Effector memory CD8-positive, alpha-beta T cell (primary cell): ENCODE results near the gene DGKA.
A peak's percentile ranks its signal among the peaks of the same experiment; 100 is the strongest.
"Not testable (repeated sequence)": the region's sequence is repeated elsewhere in the genome, so short reads cannot be mapped to it uniquely, and the experiment has no call there.

Source experiments
- ATAC-seq: fragments of 150-1000 bp; cut with Tn5 transposase; replicated peaks from 2 replicates; pipeline ENCODE4 v1.10.0; 2021; ENCODE audit warnings: mild to moderate bottlenecking, moderate library complexity
- DNase-seq, 3 experiments: peaks; one replicate each; pipeline ENCODE4 v3.0.0; 2021
- H3K27ac Mint-ChIP-seq, 2 donors: one replicate each; pipeline ENCODE4 v1.8.0; 2022; ENCODE audit warnings: mild to moderate bottlenecking in 2 of 2, mixed read lengths in 2 of 2, moderate library complexity in 2 of 2
- H3K27me3 Mint-ChIP-seq, 2 donors: one replicate each; pipeline ENCODE4 v1.8.0; 2022; ENCODE audit warnings: mixed read lengths in 2 of 2
- H3K36me3 Mint-ChIP-seq: one replicate; pipeline ENCODE4 v1.8.0; 2022; ENCODE audit warnings: mild to moderate bottlenecking, moderate library complexity, mixed read lengths; ENCODE audit not compliant: insufficient read depth
- H3K4me1 Mint-ChIP-seq, 2 donors: one replicate each; pipeline ENCODE4 v1.8.0; 2022; ENCODE audit warnings: low read depth in 2 of 2, mixed read lengths in 2 of 2
- H3K4me3 Mint-ChIP-seq, 2 donors: one replicate each; pipeline ENCODE4 v1.8.0; 2022; ENCODE audit warnings: mild to moderate bottlenecking in 2 of 2, mixed read lengths in 2 of 2, moderate library complexity in 2 of 2
- H3K9me3 Mint-ChIP-seq, 2 donors: one replicate each; pipeline ENCODE4 v1.8.0; 2022; ENCODE audit warnings: mixed read lengths in 2 of 2

Gene DGKA

GRCh38 chr12:55982319-55982936, 51.5 kb downstream of the DGKA start:
- peaks cover 10 to 30% of the 10 kb centered on the region in 2 donors for H3K4me1 Mint-ChIP-seq
- no peaks in the 10 kb centered on the region for H3K9me3 Mint-ChIP-seq
- no peak for DNase-seq
- ATAC-seq, result no peak
- H3K27me3 Mint-ChIP-seq, result no peaks in the 10 kb centered on the region
- no peak overlapping the region for H3K27ac Mint-ChIP-seq
- H3K36me3 Mint-ChIP-seq, result peaks cover 44% of the 10 kb centered on the region
- H3K4me3 Mint-ChIP-seq, result no peak overlapping the region

- Mint-ChIP-seq H3K9me3 (no peaks in the 10 kb centered on the region), H3K4me3 (no peak overlapping the region), H3K27ac (no peak overlapping the region), H3K36me3 (peaks cover 52% of the 10 kb centered on the region), H3K4me1 (peaks cover 6 to 23% of the 10 kb centered on the region in 2 donors), H3K27me3 (no peaks in the 10 kb centered on the region)
- ATAC-seq (no peak), DNase-seq (no peak)
Observed at GRCh38 chr12:55983232-55983842, 52.4 kb downstream of the DGKA start.

GRCh38 chr12:55984861-55985260, 53.9 kb downstream of the DGKA start:
- Mint-ChIP-seq H3K4me1 (peaks cover 2 to 13% of the 10 kb centered on the region in 2 donors), H3K27ac (no peak overlapping the region), H3K4me3 (no peak overlapping the region), H3K27me3 (no peaks in the 10 kb centered on the region), H3K36me3 (peaks cover 64% of the 10 kb centered on the region), H3K9me3 (no peaks in the 10 kb centered on the region)
- no peak for ATAC-seq
- no peak for DNase-seq

- Mint-ChIP-seq H3K4me1 (peaks cover 2 to 10% of the 10 kb centered on the region in 2 donors), H3K36me3 (peaks cover 66% of the 10 kb centered on the region), H3K9me3 (no peaks in the 10 kb centered on the region), H3K4me3 (no peak overlapping the region), H3K27me3 (no peaks in the 10 kb centered on the region), H3K27ac (no peak overlapping the region)
- ATAC-seq, result no peak
- DNase-seq, result no peak
Observed at GRCh38 chr12:55985341-55985740, 54.4 kb downstream of the DGKA start.

- not testable (repeated sequence) for H3K27me3 Mint-ChIP-seq, H3K27ac Mint-ChIP-seq, DNase-seq, H3K4me3 Mint-ChIP-seq, H3K9me3 Mint-ChIP-seq, ATAC-seq
- Mint-ChIP-seq H3K4me1 (peaks cover 2 to 10% of the 10 kb centered on the region in 2 donors), H3K36me3 (peaks cover 68% of the 10 kb centered on the region)
Observed at GRCh38 chr12:55985976-55986375, 55.0 kb downstream of the DGKA start.

GRCh38 chr12:55991110-55991509, 60.1 kb downstream of the DGKA start:
- Mint-ChIP-seq H3K9me3 (no peaks in the 10 kb centered on the region), H3K36me3 (peaks cover 75% of the 10 kb centered on the region), H3K27ac (no peak overlapping the region), H3K4me1 (peaks cover 0 to 4% of the 10 kb centered on the region in 2 donors), H3K27me3 (no peaks in the 10 kb centered on the region), H3K4me3 (no peak overlapping the region)
- ATAC-seq, result no peak
- DNase-seq, result no peak

- H3K36me3 Mint-ChIP-seq, result peaks cover 63% of the 10 kb centered on the region
- no peaks in the 10 kb centered on the region for H3K9me3 Mint-ChIP-seq
- ATAC-seq (no peak), DNase-seq (no peak)
- peaks cover 0 to 12% of the 10 kb centered on the region in 2 donors for H3K27me3 Mint-ChIP-seq
- peak overlapping the region; percentile 16 to 82 for H3K27ac Mint-ChIP-seq
- H3K4me3 Mint-ChIP-seq, result no peak overlapping the region
- H3K4me1 Mint-ChIP-seq, result peaks cover 0 to 8% of the 10 kb centered on the region in 2 donors
Observed at GRCh38 chr12:55993230-55993853, 62.4 kb downstream of the DGKA start.

GRCh38 chr12:55995366-55995765, 64.4 kb downstream of the DGKA start:
- H3K36me3 Mint-ChIP-seq, result peaks cover 47% of the 10 kb centered on the region
- ATAC-seq (no peak), DNase-seq (no peak)
- no peak overlapping the region for H3K4me3 Mint-ChIP-seq
- H3K9me3 Mint-ChIP-seq, result no peaks in the 10 kb centered on the region
- H3K27me3 Mint-ChIP-seq, result peaks cover 0 to 12% of the 10 kb centered on the region in 2 donors
- H3K4me1 Mint-ChIP-seq, result peaks cover 0 to 8% of the 10 kb centered on the region in 2 donors
- no peak overlapping the region for H3K27ac Mint-ChIP-seq

- DNase-seq (peak; percentile 61 to 66 (median 63)), ATAC-seq (peak; percentile 83)
- H3K9me3 Mint-ChIP-seq, result no peaks in the 10 kb centered on the region
- peaks cover 0 to 12% of the 10 kb centered on the region in 2 donors for H3K27me3 Mint-ChIP-seq
- peaks cover 39% of the 10 kb centered on the region for H3K36me3 Mint-ChIP-seq
- H3K27ac Mint-ChIP-seq, result no peak overlapping the region
- peak overlapping the region; percentile 5 to 21 for H3K4me3 Mint-ChIP-seq
- peaks cover 0 to 8% of the 10 kb centered on the region in 2 donors for H3K4me1 Mint-ChIP-seq
Observed at GRCh38 chr12:55996201-55996714, 65.3 kb downstream of the DGKA start.

- Mint-ChIP-seq H3K27me3 (peaks cover 0 to 12% of the 10 kb centered on the region in 2 donors), H3K36me3 (peaks cover 32% of the 10 kb centered on the region), H3K27ac (no peak within 1 kb of the TSS), H3K9me3 (no peaks in the 10 kb centered on the region), H3K4me3 (peak within 1 kb of the TSS; percentile 5 to 21), H3K4me1 (peaks cover 0 to 8% of the 10 kb centered on the region in 2 donors)
- peak; percentile 58 for ATAC-seq
- DNase-seq, result peak in 1 of 3 experiments; percentile 12
Observed at GRCh38 chr12:55996715-55997534, 66.0 kb downstream of the DGKA start, which contains the start of gene SUOX. TSS of gene SUOX (plus strand) at chr12:55997276. CDS start at chr12:56002222, 4,946 bp downstream.

GRCh38 chr12:55997535-55997859, 66.5 kb downstream of the DGKA start:
- H3K4me3 Mint-ChIP-seq, result no peak overlapping the region
- H3K9me3 Mint-ChIP-seq, result no peaks in the 10 kb centered on the region
- peaks cover 0 to 8% of the 10 kb centered on the region in 2 donors for H3K4me1 Mint-ChIP-seq
- peaks cover 26% of the 10 kb centered on the region for H3K36me3 Mint-ChIP-seq
- DNase-seq (no peak), ATAC-seq (no peak)
- H3K27me3 Mint-ChIP-seq, result peaks cover 0 to 12% of the 10 kb centered on the region in 2 donors
- no peak overlapping the region for H3K27ac Mint-ChIP-seq

- not testable (repeated sequence) for H3K4me3 Mint-ChIP-seq, H3K36me3 Mint-ChIP-seq, ATAC-seq, H3K27ac Mint-ChIP-seq, H3K4me1 Mint-ChIP-seq, DNase-seq, H3K9me3 Mint-ChIP-seq
- H3K27me3 Mint-ChIP-seq, result peaks cover 0 to 12% of the 10 kb centered on the region in 2 donors
Observed at GRCh38 chr12:55999522-55999921, 68.6 kb downstream of the DGKA start.

GRCh38 chr12:55999999-56000540, 69.1 kb downstream of the DGKA start:
- not testable (repeated sequence) for ATAC-seq, H3K27ac Mint-ChIP-seq, H3K9me3 Mint-ChIP-seq, H3K4me1 Mint-ChIP-seq, H3K36me3 Mint-ChIP-seq, H3K4me3 Mint-ChIP-seq, DNase-seq
- peaks cover 0 to 12% of the 10 kb centered on the region in 2 donors for H3K27me3 Mint-ChIP-seq
